22Rv1 (cell line): Measurements from ENCODE around the gene HCN2.

Source experiments
- H3K27ac ChIP-seq: fragments of 450-650 bp; 2 replicates; pipeline ENCODE4 v1.5.1; 2017
- ZFX ChIP-seq: fragments of 450-650 bp; IDR thresholded peaks from 2 replicates; pipeline ENCODE4 v1.6.1; 2017; ENCODE audit warnings: antibody characterized with exemption, borderline replicate concordance
- TF ChIP-seq, protein P1 (sequence below): fragments of 450-650 bp; IDR thresholded peaks from 2 replicates; pipeline ENCODE4 v1.5.1; 2017; ENCODE audit warnings: mild to moderate bottlenecking

HCN2 gene

DNA sequence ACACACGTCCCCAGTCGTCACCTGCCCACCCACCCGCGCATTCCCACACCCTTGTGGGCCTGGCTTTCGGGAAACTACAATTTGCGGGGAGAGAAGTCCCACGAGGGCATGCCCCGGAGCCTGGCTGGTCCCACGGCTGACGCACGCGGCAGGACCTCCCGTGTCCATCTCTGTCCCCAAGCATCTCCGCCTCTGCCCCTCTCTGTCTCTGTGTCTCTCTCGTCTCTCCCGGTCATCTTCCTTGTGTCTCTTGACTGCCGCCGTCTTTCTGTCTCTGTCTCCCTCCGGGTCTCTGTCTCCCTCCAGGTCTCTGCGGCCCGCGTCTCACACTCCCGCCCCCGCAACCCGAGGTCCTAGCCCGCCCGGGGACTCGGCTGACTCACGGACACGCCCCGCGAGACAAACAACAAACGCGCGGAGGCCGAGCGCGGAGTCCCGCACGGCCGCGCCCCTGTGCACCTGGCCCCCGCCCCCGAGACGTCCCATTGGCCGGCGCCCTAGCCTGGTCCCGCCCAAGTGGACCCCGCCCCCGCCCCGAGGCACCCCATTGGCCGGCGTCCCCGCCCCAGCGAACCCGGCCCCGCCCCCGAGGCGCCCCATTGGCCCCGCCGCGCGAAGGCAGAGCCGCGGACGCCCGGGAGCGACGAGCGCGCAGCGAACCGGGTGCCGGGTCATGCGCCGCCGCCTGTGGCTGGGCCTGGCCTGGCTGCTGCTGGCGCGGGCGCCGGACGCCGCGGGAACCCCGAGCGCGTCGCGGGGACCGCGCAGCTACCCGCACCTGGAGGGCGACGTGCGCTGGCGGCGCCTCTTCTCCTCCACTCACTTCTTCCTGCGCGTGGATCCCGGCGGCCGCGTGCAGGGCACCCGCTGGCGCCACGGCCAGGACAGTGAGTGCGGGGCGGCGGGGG lies 49.8 kb downstream of the HCN2 start, which contains the start of gene FGF22:
Gene FGF22, plus strand, starts transcription at position 627 of the 908 bp plus-strand sequence. Its CDS starts 47 bp downstream, at position 674.
- no peak within 1 kb of the TSS for H3K27ac ChIP-seq
- no peak for TF ChIP-seq ZFX
- TF ChIP-seq, protein P1, sequence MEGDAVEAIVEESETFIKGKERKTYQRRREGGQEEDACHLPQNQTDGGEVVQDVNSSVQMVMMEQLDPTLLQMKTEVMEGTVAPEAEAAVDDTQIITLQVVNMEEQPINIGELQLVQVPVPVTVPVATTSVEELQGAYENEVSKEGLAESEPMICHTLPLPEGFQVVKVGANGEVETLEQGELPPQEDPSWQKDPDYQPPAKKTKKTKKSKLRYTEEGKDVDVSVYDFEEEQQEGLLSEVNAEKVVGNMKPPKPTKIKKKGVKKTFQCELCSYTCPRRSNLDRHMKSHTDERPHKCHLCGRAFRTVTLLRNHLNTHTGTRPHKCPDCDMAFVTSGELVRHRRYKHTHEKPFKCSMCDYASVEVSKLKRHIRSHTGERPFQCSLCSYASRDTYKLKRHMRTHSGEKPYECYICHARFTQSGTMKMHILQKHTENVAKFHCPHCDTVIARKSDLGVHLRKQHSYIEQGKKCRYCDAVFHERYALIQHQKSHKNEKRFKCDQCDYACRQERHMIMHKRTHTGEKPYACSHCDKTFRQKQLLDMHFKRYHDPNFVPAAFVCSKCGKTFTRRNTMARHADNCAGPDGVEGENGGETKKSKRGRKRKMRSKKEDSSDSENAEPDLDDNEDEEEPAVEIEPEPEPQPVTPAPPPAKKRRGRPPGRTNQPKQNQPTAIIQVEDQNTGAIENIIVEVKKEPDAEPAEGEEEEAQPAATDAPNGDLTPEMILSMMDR = no peak

DNA sequence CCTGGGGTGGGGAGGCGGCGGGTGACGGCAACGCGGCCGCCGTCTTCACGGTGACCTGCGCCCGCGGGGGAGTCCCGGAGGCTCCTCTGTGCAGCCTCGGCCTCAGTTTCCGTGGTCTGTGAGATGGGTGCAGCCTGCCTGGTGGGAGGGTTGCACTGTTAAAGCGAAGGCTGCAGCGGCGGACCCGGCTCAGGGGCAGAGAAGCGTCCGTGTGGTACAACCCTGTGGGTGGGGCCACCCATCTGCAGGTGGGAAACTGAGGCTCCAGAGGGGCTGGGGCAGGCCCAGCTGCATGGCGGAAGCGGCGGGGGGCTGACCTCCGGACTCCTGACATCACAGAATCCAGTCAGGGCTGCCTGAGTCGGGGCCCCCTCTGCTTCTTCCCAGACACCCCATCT lies 50.5 kb downstream of the HCN2 start:
- TF ChIP-seq, protein P1 = no peak
- TF ChIP-seq ZFX = no peak
- H3K27ac ChIP-seq = no peak overlapping the region

DNA sequence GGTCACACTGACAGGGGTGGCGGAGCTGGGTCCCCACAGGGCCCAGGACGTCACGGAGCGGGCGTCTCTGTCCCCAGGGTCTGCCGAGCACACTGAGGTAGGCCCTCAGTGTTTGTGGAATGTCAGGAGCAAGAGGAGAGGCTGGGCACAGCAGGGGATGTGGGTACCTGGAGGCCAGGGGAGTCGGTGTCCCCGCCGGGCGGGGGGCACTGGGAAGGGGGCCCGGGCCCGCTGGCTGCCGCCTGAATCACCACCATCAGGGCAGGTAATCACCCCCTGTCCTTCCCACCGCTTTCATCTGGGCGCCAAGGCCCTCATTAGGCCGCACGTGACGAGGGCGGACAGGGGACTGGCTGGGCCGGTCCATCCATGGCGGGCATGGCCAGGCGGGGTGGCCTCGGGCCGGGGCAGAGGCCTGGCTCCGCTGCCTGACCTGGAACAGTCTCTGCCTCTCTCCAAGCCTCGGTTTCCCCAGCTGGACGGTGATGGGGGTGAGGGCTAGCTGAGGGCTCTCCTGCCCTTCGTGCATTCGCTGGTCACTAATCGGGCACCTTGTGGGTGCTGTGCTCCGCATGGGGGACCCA lies 51.0 kb downstream of the HCN2 start:
- no peak for TF ChIP-seq ZFX
- TF ChIP-seq, protein P1 = no peak

DNA sequence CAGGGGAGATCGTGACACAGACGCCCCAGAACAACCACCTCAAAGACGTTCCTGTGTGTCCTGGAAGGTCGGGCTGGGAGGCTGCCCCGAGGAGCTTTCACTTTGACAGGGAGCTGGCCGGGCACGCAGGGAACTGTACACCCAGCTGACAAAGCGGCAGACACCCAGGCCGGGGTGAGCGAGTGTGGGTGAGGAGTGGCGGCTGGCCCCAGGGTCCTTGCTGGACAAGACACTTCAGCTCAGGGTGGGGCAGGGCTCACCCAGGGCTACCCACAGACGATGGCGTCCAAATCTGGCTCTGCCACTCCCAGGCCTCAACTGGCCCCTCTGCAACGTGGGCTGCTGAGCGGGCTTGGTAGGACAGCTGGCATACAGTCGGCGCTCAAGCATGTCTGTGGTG lies 52.0 kb downstream of the HCN2 start:
- H3K27ac ChIP-seq = no peak overlapping the region
- TF ChIP-seq, protein P1 = no peak
- TF ChIP-seq ZFX = no peak

More for the DNA sequence above, 51.0 kb downstream of the HCN2 start:
- no peak overlapping the region for H3K27ac ChIP-seq

DNA sequence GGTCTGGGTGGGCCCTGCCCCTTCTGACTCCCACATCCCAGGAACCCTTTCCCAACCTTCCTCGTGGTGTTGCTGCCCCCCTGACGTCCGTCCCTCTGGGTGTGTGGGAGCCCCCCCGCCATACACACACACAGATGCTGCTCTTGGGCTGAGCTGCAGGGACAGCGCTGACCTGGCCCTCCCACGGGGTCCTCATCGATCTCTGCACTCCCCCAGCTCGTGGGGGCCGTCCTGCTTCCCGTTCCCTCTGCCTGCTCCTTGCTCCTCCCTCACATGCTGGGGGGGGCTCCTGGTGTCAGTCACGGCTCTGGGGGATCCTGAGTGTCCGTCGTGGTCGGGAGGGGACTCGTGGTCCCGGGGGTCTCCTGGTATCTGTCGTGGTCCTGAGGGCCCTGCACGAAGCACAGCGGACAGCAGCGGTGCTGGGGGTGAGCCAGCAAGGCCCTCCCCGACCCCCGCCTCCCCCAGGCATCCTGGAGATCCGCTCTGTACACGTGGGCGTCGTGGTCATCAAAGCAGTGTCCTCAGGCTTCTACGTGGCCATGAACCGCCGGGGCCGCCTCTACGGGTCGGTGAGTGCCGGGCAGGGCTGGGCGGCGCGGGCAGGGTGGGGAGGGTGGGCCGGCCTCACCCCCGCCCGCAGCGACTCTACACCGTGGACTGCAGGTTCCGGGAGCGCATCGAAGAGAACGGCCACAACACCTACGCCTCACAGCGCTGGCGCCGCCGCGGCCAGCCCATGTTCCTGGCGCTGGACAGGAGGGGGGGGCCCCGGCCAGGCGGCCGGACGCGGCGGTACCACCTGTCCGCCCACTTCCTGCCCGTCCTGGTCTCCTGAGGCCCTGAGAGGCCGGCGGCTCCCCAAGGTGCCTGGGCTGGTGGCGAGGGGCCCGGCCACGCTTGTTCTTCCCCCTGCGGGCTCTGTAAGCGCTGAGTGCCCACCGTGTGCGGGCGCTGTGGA lies 53.4 kb downstream of the HCN2 start:
- no peak overlapping the region for H3K27ac ChIP-seq
- TF ChIP-seq, protein P1 = no peak
- no peak for TF ChIP-seq ZFX

DNA sequence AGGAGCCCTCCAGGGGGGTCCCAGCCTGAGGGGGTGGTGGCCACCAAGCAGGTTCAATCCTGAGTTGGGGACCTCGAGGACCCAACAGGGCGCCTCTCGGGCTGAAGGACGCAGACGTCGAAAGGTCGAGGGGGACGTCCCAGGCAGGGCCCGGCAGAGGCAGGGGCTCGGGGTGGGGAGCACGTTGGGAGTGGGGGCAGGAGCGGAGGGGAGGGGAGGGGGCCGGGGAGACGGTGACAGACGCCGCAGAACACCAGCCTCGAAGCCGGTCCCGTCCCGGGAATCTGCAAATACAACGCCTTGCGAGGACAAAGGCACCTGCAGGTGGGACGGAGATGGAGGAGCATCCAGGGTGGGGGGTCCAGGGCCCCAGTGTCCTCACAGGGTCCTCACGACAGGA lies 54.1 kb downstream of the HCN2 start:
- no peak for TF ChIP-seq ZFX
- TF ChIP-seq, protein P1 = no peak
- H3K27ac ChIP-seq = no peak overlapping the region
